Measurements from ENCODE around the gene GRB10.

DNA sequence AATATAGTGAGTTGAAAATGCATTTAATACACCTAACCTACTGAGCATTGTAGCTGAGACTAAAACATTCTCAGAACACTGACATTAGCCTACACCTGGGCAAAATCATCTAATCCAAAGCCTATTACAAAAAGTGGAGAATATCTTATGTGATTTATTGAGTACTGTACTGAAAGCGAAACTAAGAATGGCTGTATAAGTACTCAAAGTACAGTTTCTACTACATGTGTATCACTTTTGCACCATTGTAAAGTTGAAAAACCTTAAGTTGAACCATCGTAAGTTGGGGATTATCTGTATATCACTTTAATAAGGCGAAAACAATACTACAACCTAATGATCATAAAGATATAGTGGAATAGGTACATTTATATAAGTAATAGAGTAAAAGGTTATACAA, 45.4 kb upstream of the GRB10 start:
- TF ChIP-seq POLR2AphosphoS5 (IDR thresholded peaks at IDR 0.05) = no peak
- TF ChIP-seq, protein P1, sequence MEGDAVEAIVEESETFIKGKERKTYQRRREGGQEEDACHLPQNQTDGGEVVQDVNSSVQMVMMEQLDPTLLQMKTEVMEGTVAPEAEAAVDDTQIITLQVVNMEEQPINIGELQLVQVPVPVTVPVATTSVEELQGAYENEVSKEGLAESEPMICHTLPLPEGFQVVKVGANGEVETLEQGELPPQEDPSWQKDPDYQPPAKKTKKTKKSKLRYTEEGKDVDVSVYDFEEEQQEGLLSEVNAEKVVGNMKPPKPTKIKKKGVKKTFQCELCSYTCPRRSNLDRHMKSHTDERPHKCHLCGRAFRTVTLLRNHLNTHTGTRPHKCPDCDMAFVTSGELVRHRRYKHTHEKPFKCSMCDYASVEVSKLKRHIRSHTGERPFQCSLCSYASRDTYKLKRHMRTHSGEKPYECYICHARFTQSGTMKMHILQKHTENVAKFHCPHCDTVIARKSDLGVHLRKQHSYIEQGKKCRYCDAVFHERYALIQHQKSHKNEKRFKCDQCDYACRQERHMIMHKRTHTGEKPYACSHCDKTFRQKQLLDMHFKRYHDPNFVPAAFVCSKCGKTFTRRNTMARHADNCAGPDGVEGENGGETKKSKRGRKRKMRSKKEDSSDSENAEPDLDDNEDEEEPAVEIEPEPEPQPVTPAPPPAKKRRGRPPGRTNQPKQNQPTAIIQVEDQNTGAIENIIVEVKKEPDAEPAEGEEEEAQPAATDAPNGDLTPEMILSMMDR (IDR thresholded peaks at IDR 0.05) = no peak
- no peak for TF ChIP-seq POLR2A (IDR thresholded peaks at IDR 0.05)

Measured in breast epithelium (tissue), 3 donors.